Measurements from ENCODE around the gene C6orf132. TPM values are rescaled to one million over a fixed set of nuclear protein-coding genes. Genes with fewer than 3 reads are reported as not detected.

The C6orf132 gene
- total and polyA plus RNA-seq, 2 experiments from 2014 or later: 22.2 to 40.9 TPM

GRCh38 chr6:42184475-42184874 lies 42.1 kb upstream of the C6orf132 start:
- Mint-ChIP-seq H3K27me3 (ENCODE audit: insufficient read depth, low read depth, poor library complexity) (peaks cover 12% of the 10 kb centered on the region), H3K4me1 (peaks cover 30% of the 10 kb centered on the region), H3K36me3 (ENCODE audit: low read depth) (no peaks in the 10 kb centered on the region), H3K9me3 (no peaks in the 10 kb centered on the region), H3K4me3 (no peak overlapping the region), H3K27ac (no peak overlapping the region)
- no peaks in the 10 kb centered on the region for H3K36me3 ChIP-seq (ENCODE audit: insufficient read depth)
- TF ChIP-seq CTCF (conservative IDR thresholded peaks at IDR 0.05; ENCODE audit: low read depth in 2 of 2): no peak
- no peak for TF ChIP-seq REST (IDR thresholded peaks at IDR 0.05; ENCODE audit: unreplicated experiment)
- no peak for TF ChIP-seq POLR2AphosphoS5 (IDR thresholded peaks at IDR 0.05; ENCODE audit: low read depth)
- TF ChIP-seq EZH2 (IDR thresholded peaks at IDR 0.05; ENCODE audit: low read depth, unreplicated experiment): no peak
- TF ChIP-seq JUNB (IDR thresholded peaks at IDR 0.05; ENCODE audit: unreplicated experiment): no peak
- no peak for TF ChIP-seq EZH2phosphoT487 (IDR thresholded peaks at IDR 0.05; ENCODE audit: unreplicated experiment)
- TF ChIP-seq CREB1 (CRISPR knock-in tag; IDR thresholded peaks at IDR 0.05; ENCODE audit: low read depth): no peak
- no peak for TF ChIP-seq ZNF462 (CRISPR knock-in tag; IDR thresholded peaks at IDR 0.05)
- TF ChIP-seq STAT1 (IDR thresholded peaks at IDR 0.05; ENCODE audit: unreplicated experiment): no peak
- TF ChIP-seq NANOG (IDR thresholded peaks at IDR 0.05; ENCODE audit: borderline replicate concordance): no peak
- no peak overlapping the region for H2AFZ ChIP-seq
- no peaks in the 10 kb centered on the region; the same call in 1 of the 2 replicates for H3F3A ChIP-seq (replicated peaks; ENCODE audit: low read depth)
- peaks cover 8% of the 10 kb centered on the region for H3K4me1 ChIP-seq (ENCODE audit: insufficient read depth)
- H3K79me2 ChIP-seq (replicated peaks; ENCODE audit: insufficient read depth): no peaks in the 10 kb centered on the region
- H3K4me3 ChIP-seq: no peak overlapping the region
- no peak overlapping the region for H3K27ac ChIP-seq (ENCODE audit: low read depth)
- H3K27me3 ChIP-seq (ENCODE audit: insufficient read depth): no peaks in the 10 kb centered on the region
- no peaks in the 10 kb centered on the region for H4K20me1 ChIP-seq (replicated peaks; ENCODE audit: insufficient read depth)
- H3K9me2 ChIP-seq (ENCODE audit: insufficient read depth): no peaks in the 10 kb centered on the region
- DNase-seq (ENCODE audit: low spot score) (no peak), ATAC-seq (no peak)
- H3K4me2 ChIP-seq: no peak overlapping the region
